IPS-NIHi7 (cell line): ENCODE data around the gene MUC3A.
A peak's percentile ranks its signal among the peaks of the same experiment; 100 is the strongest.
"Not testable (repeated sequence)": the region's sequence is repeated elsewhere in the genome, so short reads cannot be mapped to it uniquely, and the experiment has no call there.

Experiments
- DNase-seq: peaks from one replicate; pipeline ENCODE4 v3.0.0; 2012; ENCODE audit warnings: mixed read lengths; ENCODE audit errors: extremely low spot score

The MUC3A gene

GRCh38 chr7:100949227-100949932 lies at the start of gene MUC3A:
TSS of gene MUC3A (plus strand) at chr7:100949534. CDS start at chr7:100949625, 91 bp downstream.
- peak; percentile 37 for DNase-seq

- no peak for DNase-seq
Observed at GRCh38 chr7:100900978-100901377, 48.4 kb upstream of the MUC3A start.

GRCh38 chr7:100901921-100902332 lies 47.4 kb upstream of the MUC3A start:
- DNase-seq = no peak

- DNase-seq = no peak
Observed at GRCh38 chr7:100902638-100903037, 46.7 kb upstream of the MUC3A start.

- no peak for DNase-seq
Observed at GRCh38 chr7:100908512-100908911, 40.8 kb upstream of the MUC3A start.

- DNase-seq = not testable (repeated sequence)
Observed at GRCh38 chr7:100910443-100910842, 38.9 kb upstream of the MUC3A start.

- DNase-seq = no peak
Observed at GRCh38 chr7:100911484-100911883, 37.9 kb upstream of the MUC3A start.

- no peak for DNase-seq
Observed at GRCh38 chr7:100914208-100914878, 35.0 kb upstream of the MUC3A start.

- DNase-seq = no peak
Observed at GRCh38 chr7:100914879-100915447, 34.4 kb upstream of the MUC3A start.

- not testable (repeated sequence) for DNase-seq
Observed at GRCh38 chr7:100919335-100919734, 30.0 kb upstream of the MUC3A start.

GRCh38 chr7:100919779-100920437 lies 29.4 kb upstream of the MUC3A start:
- not testable (repeated sequence) for DNase-seq

GRCh38 chr7:100921039-100921438 lies 28.3 kb upstream of the MUC3A start:
- DNase-seq = no peak

GRCh38 chr7:100923616-100924015 lies 25.7 kb upstream of the MUC3A start:
- not testable (repeated sequence) for DNase-seq

- no peak for DNase-seq
Observed at GRCh38 chr7:100929808-100930174, 19.5 kb upstream of the MUC3A start.

GRCh38 chr7:100933734-100934133 lies 15.6 kb upstream of the MUC3A start:
- DNase-seq = peak; percentile 44

GRCh38 chr7:100935381-100935780 lies 14.0 kb upstream of the MUC3A start:
- DNase-seq = not testable (repeated sequence)

- DNase-seq = not testable (repeated sequence)
Observed at GRCh38 chr7:100936167-100936566, 13.2 kb upstream of the MUC3A start.

- no peak for DNase-seq
Observed at GRCh38 chr7:100942045-100942774, 7.1 kb upstream of the MUC3A start.

- DNase-seq = peak; percentile 9
Observed at GRCh38 chr7:100943693-100944092, 5.6 kb upstream of the MUC3A start.

GRCh38 chr7:100944138-100944537 lies 5.2 kb upstream of the MUC3A start:
- no peak for DNase-seq

- DNase-seq = no peak
Observed at GRCh38 chr7:100946111-100946510, 3.2 kb upstream of the MUC3A start.
